Endothelial cell of umbilical vein (primary cell): ENCODE data around the gene LPP. TPM values are rescaled to one million over a fixed set of nuclear protein-coding genes. Genes with fewer than 3 reads are reported as not detected.

Experiments
- BruUV-seq: library from RNA; stranded (reverse); fragments of 400-500 nt; replicated peaks from 2 replicates; lab custom pipeline; 2021; lab: Mats Ljungman, UMichigan
- CTCF ChIA-PET: fragments of 300-600, 350-600 bp; sonication (Branson Sonifier 250); formaldehyde crosslinking; loops from one replicate; lab custom pipeline; 2021; ENCODE audit warnings: antibody characterized with exemption, inconsistent platforms; lab: Charles Lee
- POLR2A ChIA-PET: fragments of 300-600, 350-600 bp; sonication (Branson Sonifier 250); formaldehyde crosslinking; loops from one replicate; lab custom pipeline; 2021; ENCODE audit warnings: antibody characterized with exemption, inconsistent platforms; lab: Charles Lee
- DNase-seq: peaks from one replicate; pipeline ENCODE4 v3.0.0-alpha.2; 2011; ENCODE audit warnings: low read depth, low spot score
- FAIRE-seq: peaks from 2 replicates; lab custom pipeline; 2011; peaks lifted over from hg19 to GRCh38; lab: Jason Lieb, UNC
- H2AFZ ChIP-seq: 2 replicates; pipeline ENCODE4 v1.6.0; 2012; ENCODE audit warnings: low read depth, low read length, control low read depth, inconsistent platforms
- H3K27ac ChIP-seq: 2 replicates; pipeline ENCODE4 v1.5.1; 2011; ENCODE audit warnings: low read depth, mild to moderate bottlenecking, control low read depth, low read length, moderate library complexity; ENCODE audit not compliant: insufficient read depth
- H3K27me3 ChIP-seq, 2 experiments: 2 replicates each; pipeline versions ENCODE4 v1.6.0 to v1.6.1; 2011; ENCODE audit warnings: low read length in 2 of 2, mixed read lengths in 1 of 2; ENCODE audit not compliant: control insufficient read depth in 2 of 2, insufficient read depth in 2 of 2
- H3K36me3 ChIP-seq, 2 experiments: 2 replicates in 1 of 2; 3 replicates in 1 of 2; pipeline ENCODE4 v1.5.1; 2011; ENCODE audit warnings: low read length in 2 of 2, mild to moderate bottlenecking in 1 of 2, moderate library complexity in 1 of 2; ENCODE audit not compliant: control insufficient read depth in 2 of 2, insufficient read depth in 2 of 2; ENCODE audit errors: extremely low read depth in 1 of 2
- H3K4me1 ChIP-seq: 3 replicates; pipeline ENCODE4 v1.5.1; 2011; ENCODE audit warnings: mild to moderate bottlenecking, low read length; ENCODE audit not compliant: control insufficient read depth, insufficient read depth; ENCODE audit errors: extremely low read depth
- H3K4me2 ChIP-seq: 2 replicates; pipeline ENCODE4 v1.6.1; 2011; ENCODE audit warnings: low read length, control low read depth, mixed read lengths; ENCODE audit not compliant: insufficient read depth
- H3K4me3 ChIP-seq, 3 experiments: fragments of 200-600 bp in 1 of 3; sonication (generic), shearing (Covaris generic) in 1 of 3; replicated peaks in 1 of 3; 2 replicates each; pipeline ENCODE4 v1.5.1; 2011 to 2016; ENCODE audit warnings: control low read depth in 3 of 3, low read length in 3 of 3, mild to moderate bottlenecking in 2 of 3, inconsistent platforms in 1 of 3, low read depth in 1 of 3, moderate library complexity in 1 of 3; ENCODE audit not compliant: insufficient read depth in 1 of 3
- H3K79me2 ChIP-seq: 2 replicates; pipeline ENCODE4 v1.6.0; 2012; ENCODE audit warnings: low read length, inconsistent platforms; ENCODE audit not compliant: control insufficient read depth, insufficient read depth
- H3K9ac ChIP-seq: replicated peaks from 2 replicates; pipeline ENCODE3; 2011; ENCODE audit warnings: low read length, control low read depth; ENCODE audit not compliant: insufficient read depth; ENCODE audit errors: extremely low read depth
- H3K9me1 ChIP-seq: replicated peaks from 3 replicates; pipeline ENCODE4 v1.6.0; 2011; ENCODE audit warnings: mild to moderate bottlenecking, low read length; ENCODE audit not compliant: control insufficient read depth, insufficient read depth; ENCODE audit errors: extremely low read depth
- H3K9me3 ChIP-seq: replicated peaks from 2 replicates; pipeline ENCODE4 v1.5.1; 2012; ENCODE audit warnings: low read length, inconsistent platforms; ENCODE audit not compliant: control insufficient read depth, insufficient read depth
- H4K20me1 ChIP-seq: replicated peaks from 2 replicates; pipeline ENCODE3; 2011; ENCODE audit warnings: mild to moderate bottlenecking, low read length; ENCODE audit not compliant: control insufficient read depth, insufficient read depth; ENCODE audit errors: extremely low read depth
- CTCF ChIP-seq, 2 donors: IDR thresholded peaks; 1 replicate in 1 of 2; 2 replicates in 1 of 2; pipeline ENCODE4 v1.5.1; 2011; ENCODE audit warnings: low read length in 2 of 2, mild to moderate bottlenecking in 2 of 2, moderate library complexity in 2 of 2, control low read depth in 1 of 2, inconsistent platforms in 1 of 2, low read depth in 1 of 2; ENCODE audit not compliant: insufficient read depth in 1 of 2; ENCODE audit errors: extremely low read depth in 1 of 2
- EZH2 ChIP-seq: IDR thresholded peaks from 2 replicates; pipeline ENCODE4 v1.6.1; 2012; ENCODE audit warnings: borderline replicate concordance, low read depth, mild to moderate bottlenecking, moderate library complexity, low read length, inconsistent platforms; ENCODE audit not compliant: severe bottlenecking
- FOS ChIP-seq: IDR thresholded peaks from 2 replicates; pipeline ENCODE4 v1.6.1; 2011; ENCODE audit warnings: mild to moderate bottlenecking, low read length, moderate library complexity, borderline replicate concordance; ENCODE audit not compliant: insufficient read depth
- GATA2 ChIP-seq: IDR thresholded peaks from 2 replicates; pipeline ENCODE4 v1.7.0; 2011; ENCODE audit warnings: low read depth, mild to moderate bottlenecking, moderate library complexity, mixed read lengths, low read length; ENCODE audit not compliant: insufficient read length, insufficient read depth
- JUN ChIP-seq: IDR thresholded peaks from 2 replicates; pipeline ENCODE4 v1.6.1; 2011; ENCODE audit warnings: borderline replicate concordance, low read depth; ENCODE audit not compliant: insufficient read length, insufficient read depth
- MAX ChIP-seq: IDR thresholded peaks from 2 replicates; pipeline ENCODE4 v1.6.1; 2011; ENCODE audit not compliant: insufficient read depth, insufficient read length
- MYC ChIP-seq: IDR thresholded peaks from one replicate; pipeline ENCODE4 v1.6.1; 2011; ENCODE audit warnings: mild to moderate bottlenecking, low read depth, low read length
- POLR2A ChIP-seq: IDR thresholded peaks from 2 replicates; pipeline ENCODE4 v1.6.1; 2012; ENCODE audit warnings: low read depth, mild to moderate bottlenecking, control low read depth, low read length
- POLR2AphosphoS5 ChIP-seq: IDR thresholded peaks from 2 replicates; pipeline ENCODE4 v1.6.1; 2012; ENCODE audit warnings: low read depth, mild to moderate bottlenecking, control low read depth, low read length, moderate library complexity; ENCODE audit not compliant: insufficient read depth
- dilution Hi-C: fragments of 300-500 bp; cut with MboI; formaldehyde crosslinking; loops from one replicate; pipeline ENCODE4 v1.15.0; 2019; ENCODE audit warnings: low sequenced_read_pairs; ENCODE audit not compliant: extremely low pct_ligation_motif_present
- intact Hi-C: fragments of 100-400 bp; cut with micrococcal nuclease; formaldehyde crosslinking; loops from one replicate; pipeline ENCODE4 v1.10.0; 2022
- polyA plus RNA-seq, 4 experiments: library from polyadenylated mRNA; depleted of rRNA in 3 of 4; stranded (reverse) in 3 of 4; unstranded in 1 of 4; fragments of >200 nt; gene quantifications; 2 replicates each; pipeline versions ENCODE4 v1.2.1 to v1.2.3, GENCODE V29; 2011 to 2012; ENCODE audit warnings: missing spikeins in 1 of 4
- total RNA-seq: library from RNA; stranded (reverse); gene quantifications from 2 replicates; pipeline ENCODE4 v1.2.3, GENCODE V29; 2021

The LPP gene
- total and polyA plus RNA-seq, 2 donors (not counting 3 experiments of a cell fraction or from before 2014, with no cell fraction given), result 16.9 to 153 TPM

- no peak overlapping the region for H3K4me3 ChIP-seq
- intact Hi-C loops, result loop anchor here (5.0 kb wide), 1 partner anchor 81 kb away; no protein-coding TSS in a partner anchor
- H4K20me1 ChIP-seq, result no peaks in the 10 kb centered on the region
- dilution Hi-C loops, result no loop called here
- no peaks in the 10 kb centered on the region for H3K9me3 ChIP-seq
- no peak overlapping the region for H3K4me2 ChIP-seq
- no peak overlapping the region for H3K27ac ChIP-seq
- no peak for TF ChIP-seq GATA2
- TF ChIP-seq JUN, result peak; percentile 7
- no peaks in the 10 kb centered on the region for H3K9me1 ChIP-seq
- H3K79me2 ChIP-seq, result peaks cover 3% of the 10 kb centered on the region
- ChIA-PET POLR2A (no interaction called here), CTCF (interaction anchor here (0.7 to 2.0 kb wide), 7 partner anchors 9 to 793 kb away, joined by 3 to 10 read pairs (median 5); partner anchors contain the start of gene BCL6)
- no peaks in the 10 kb centered on the region for H3K36me3 ChIP-seq
- H3K4me1 ChIP-seq, result peaks cover 37% of the 10 kb centered on the region
- DNase-seq (no peak), FAIRE-seq (no peak)
- BruUV-seq, result no TSS peak
- H2AFZ ChIP-seq, result no peak overlapping the region
- no peak overlapping the region for H3K9ac ChIP-seq
- H3K27me3 ChIP-seq, result no peaks in the 10 kb centered on the region
Measured at GRCh38 chr3:188533612-188534357, 379.8 kb downstream of the LPP start.

GRCh38 chr3:188534633-188535032 lies 380.7 kb downstream of the LPP start:
- no TSS peak for BruUV-seq
- Histone ChIP-seq H3K9ac (no peak overlapping the region), H4K20me1 (no peaks in the 10 kb centered on the region), H3K79me2 (peaks cover 3% of the 10 kb centered on the region), H3K27ac (no peak overlapping the region), H3K4me3 (no peak overlapping the region), H2AFZ (no peak overlapping the region), H3K9me3 (no peaks in the 10 kb centered on the region), H3K4me1 (peaks cover 37% of the 10 kb centered on the region), H3K4me2 (no peak overlapping the region), H3K27me3 (no peaks in the 10 kb centered on the region), H3K9me1 (no peaks in the 10 kb centered on the region), H3K36me3 (no peaks in the 10 kb centered on the region)
- TF ChIP-seq JUN (no peak), FOS (no peak), POLR2AphosphoS5 (no peak), GATA2 (no peak), EZH2 (no peak), MAX (no peak), CTCF (IDR thresholded peaks at IDR 0.05; ENCODE audit: extremely low read depth in 1 of 2, insufficient read depth in 1 of 2, low read depth in 1 of 2, low read length in 2 of 2) (no peak), POLR2A (no peak), MYC (no peak)
- dilution Hi-C loops, result no loop called here
- POLR2A ChIA-PET, result no interaction called here
- intact Hi-C loops, result loop anchor here (5.0 kb wide), 1 partner anchor 82 kb away; no protein-coding TSS in a partner anchor
- CTCF ChIA-PET, result no interaction called here
- DNase-seq (no peak), FAIRE-seq (no peak)
